HG02840 (cell line): Measurements from ENCODE around the gene ABCE1.

Experiments used
- ATAC-seq: cut with Tn5 transposase; IDR thresholded peaks from one replicate; pipeline ENCODE4 v1.9.1; 2021; ENCODE audit warnings: mild to moderate bottlenecking, moderate library complexity, moderate number of reproducible peaks; ENCODE audit not compliant: unreplicated experiment, low FRiP score

The ABCE1 gene

GRCh38 chr4:145171911-145172310 is 73.8 kb downstream of the ABCE1 start:
- no peak for ATAC-seq

DNA sequence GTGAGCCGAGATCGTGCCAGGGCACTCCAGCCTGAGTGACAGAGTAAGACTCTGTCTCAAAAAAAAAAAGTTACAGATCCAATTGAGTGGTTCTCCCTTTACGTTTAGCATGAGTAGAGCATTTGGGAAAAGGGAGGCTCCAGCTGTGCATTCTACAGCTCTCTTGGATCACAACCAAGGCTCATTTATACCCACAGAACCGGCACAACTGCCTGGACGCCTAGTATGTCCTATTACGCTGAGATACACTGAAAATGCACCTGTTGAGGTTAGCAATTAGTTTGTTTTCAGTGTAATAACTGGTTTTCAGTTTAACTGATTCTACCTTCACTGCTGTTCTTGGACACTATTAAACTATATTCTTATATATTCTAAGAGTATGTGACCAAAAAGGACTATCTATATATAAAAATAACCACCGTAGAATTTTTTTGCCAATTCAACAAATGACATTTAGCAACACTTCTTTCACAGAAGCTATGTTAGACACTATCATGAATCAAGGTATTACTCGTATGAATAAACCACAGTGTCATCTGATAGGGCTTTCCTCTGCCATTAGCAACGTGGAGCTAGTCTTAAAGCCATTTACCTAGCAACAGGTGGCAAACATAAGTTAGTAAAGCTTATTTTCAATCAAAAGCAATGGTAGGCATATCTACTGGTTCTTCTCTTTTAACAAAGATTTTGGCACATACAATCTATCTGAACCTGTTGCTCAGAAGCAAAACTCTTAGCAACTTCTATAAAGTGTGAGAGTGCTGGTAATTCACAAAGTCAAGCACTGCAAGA is 78.7 kb downstream of the ABCE1 start:
- ATAC-seq = no peak

GRCh38 chr4:145177511-145177905 is 79.4 kb downstream of the ABCE1 start:
- ATAC-seq = no peak

- no peak for ATAC-seq
Measured at GRCh38 chr4:145177906-145178538, 79.9 kb downstream of the ABCE1 start.

GRCh38 chr4:145178740-145179280 is 80.7 kb downstream of the ABCE1 start:
- ATAC-seq = no peak
